A549 (cell line): ENCODE results near the gene DRD2. TPM values are rescaled to one million over a fixed set of nuclear protein-coding genes. Genes with fewer than 3 reads are reported as not detected.

ENCODE experiments used
- ATAC-seq, 2 experiments: fragments of 200-7000 bp in 1 of 2; fragments of >200 bp in 1 of 2; cut with Nextera tagmentation in 1 of 2; cut with Tn5 transposase in 1 of 2; 3 replicates each; pipeline versions ENCODE4 v1.8.0 to v1.9.1; 2018 to 2020; ENCODE audit warnings: mild to moderate bottlenecking in 1 of 2, moderate library complexity in 1 of 2
- CTCF ChIA-PET: fragments of 300-600 bp; sonication (Branson Sonifier 250); formaldehyde crosslinking; extraction: SDS; loops from one replicate; lab custom pipeline; 2021; ENCODE audit warnings: antibody characterized with exemption, inconsistent platforms; lab: Yijun Ruan, JAX
- POLR2A ChIA-PET: fragments of 350-600 bp; formaldehyde crosslinking; extraction: SDS; loops from one replicate; lab custom pipeline; 2021; ENCODE audit warnings: antibody characterized with exemption, inconsistent platforms; lab: Yijun Ruan, JAX
- DNase-seq, 2 experiments: peaks; one replicate each; pipeline versions ENCODE4 v3.0.0 to v3.0.0-alpha.2; 2011 to 2016; ENCODE audit warnings: low read depth in 1 of 2, low spot score in 1 of 2
- FAIRE-seq: peaks from 2 replicates; lab custom pipeline; 2011; peaks lifted over from hg19 to GRCh38; lab: Jason Lieb, UNC
- H3K27ac ChIP-seq, 2 experiments: fragments of >200 bp; sonication (Bioruptor Twin); formaldehyde crosslinking; 3 replicates each; pipeline ENCODE4 v1.5.1; 2016 to 2017
- H3K4me1 ChIP-seq: fragments of >200 bp; sonication (Bioruptor Twin); formaldehyde crosslinking; 3 replicates; pipeline ENCODE4 v1.6.1; 2016
- H3K4me2 ChIP-seq: fragments of >200 bp; sonication (Bioruptor Twin); formaldehyde crosslinking; 3 replicates; pipeline ENCODE4 v1.6.1; 2016
- H3K4me3 ChIP-seq: fragments of >200 bp; sonication (Bioruptor Twin); formaldehyde crosslinking; 3 replicates; pipeline ENCODE4 v1.5.1; 2016
- H3K9me3 ChIP-seq: fragments of >200 bp; sonication (Bioruptor Twin); formaldehyde crosslinking; 3 replicates; pipeline ENCODE4 v1.6.1; 2016
- CBX8 ChIP-seq: fragments of 200-600 bp; sonication (generic); IDR thresholded peaks from 2 replicates; pipeline ENCODE4 v1.6.1; 2016
- CEBPB ChIP-seq, 2 experiments: fragments of >200 bp in 1 of 2; sonication (Bioruptor Twin) in 1 of 2; formaldehyde crosslinking in 1 of 2; IDR thresholded peaks; 2 replicates each; pipeline ENCODE4 v1.6.1; 2012 to 2016
- CHD4 ChIP-seq: fragments of 200-600 bp; sonication (generic); IDR thresholded peaks from 2 replicates; pipeline ENCODE4 v1.6.1; 2016; ENCODE audit warnings: antibody characterized with exemption, mild to moderate bottlenecking, borderline replicate concordance
- EHF ChIP-seq: fragments of 250-450 bp; sonication (Bioruptor Pico); IDR thresholded peaks from 2 replicates; pipeline ENCODE4 v1.5.0; 2020; ENCODE audit warnings: mild to moderate bottlenecking
- FOSL2 ChIP-seq, 2 experiments: fragments of 450-650 bp in 1 of 2; fragments of >200 bp in 1 of 2; sonication (Bioruptor Twin) in 1 of 2; formaldehyde crosslinking; IDR thresholded peaks; 2 replicates each; pipeline versions ENCODE4 v1.5.0 to v1.6.1; 2016 to 2020; ENCODE audit warnings: mild to moderate bottlenecking in 1 of 2, moderate library complexity in 1 of 2
- FOXS1 ChIP-seq: fragments of 250-450 bp; sonication (Bioruptor Pico); IDR thresholded peaks from 2 replicates; pipeline ENCODE4 v1.5.0; 2020; ENCODE audit warnings: mild to moderate bottlenecking, moderate library complexity
- GATA3 ChIP-seq: IDR thresholded peaks from 2 replicates; pipeline ENCODE4 v1.6.1; 2012; ENCODE audit warnings: borderline replicate concordance
- HDAC2 ChIP-seq: fragments of 200-600 bp; sonication (generic); IDR thresholded peaks from 2 replicates; pipeline ENCODE4 v1.6.1; 2016
- HEYL ChIP-seq: fragments of 250-450 bp; sonication (Bioruptor Pico); IDR thresholded peaks from 2 replicates; pipeline ENCODE4 v1.8.0; 2021; ENCODE audit warnings: mild to moderate bottlenecking, moderate library complexity
- HMGXB4 ChIP-seq: fragments of 250-450 bp; sonication (Bioruptor Pico); IDR thresholded peaks from 2 replicates; pipeline ENCODE4 v1.5.0; 2021; ENCODE audit warnings: mild to moderate bottlenecking, moderate library complexity, borderline replicate concordance
- HOXB5 ChIP-seq: fragments of 250-450 bp; sonication (Bioruptor Pico); IDR thresholded peaks from 2 replicates; pipeline ENCODE4 v1.5.0; 2020; ENCODE audit warnings: mild to moderate bottlenecking, moderate library complexity
- JUNB ChIP-seq: fragments of >200 bp; sonication (Bioruptor Twin); formaldehyde crosslinking; IDR thresholded peaks from 2 replicates; pipeline ENCODE4 v1.6.1; 2016
- KDM5A ChIP-seq: fragments of 200-600 bp; sonication (generic); IDR thresholded peaks from 2 replicates; pipeline ENCODE4 v1.6.1; 2016; ENCODE audit warnings: antibody characterized with exemption, mild to moderate bottlenecking
- MYC ChIP-seq: IDR thresholded peaks from 2 replicates; pipeline ENCODE4 v1.6.1; 2012; ENCODE audit warnings: mild to moderate bottlenecking, inconsistent platforms, low read length, improper control_type of control experiment, borderline replicate concordance
- NR3C1 ChIP-seq: fragments of >200 bp; sonication (Bioruptor Twin); formaldehyde crosslinking; IDR thresholded peaks from 3 replicates; pipeline ENCODE4 v1.6.1; 2017
- PBX3 ChIP-seq: IDR thresholded peaks from 2 replicates; pipeline ENCODE4 v1.6.1; 2012
- PHF8 ChIP-seq: fragments of 200-600 bp; sonication (generic); IDR thresholded peaks from 2 replicates; pipeline ENCODE4 v1.6.1; 2016; ENCODE audit warnings: low read depth, mild to moderate bottlenecking, antibody characterized with exemption, moderate library complexity, borderline replicate concordance
- POLR2AphosphoS2 ChIP-seq: conservative IDR thresholded peaks from 2 replicates; pipeline ENCODE4 v1.6.1; 2012; ENCODE audit warnings: low read length, improper control_type of control experiment, inconsistent platforms
- RAD21 ChIP-seq, 2 experiments: fragments of >200 bp in 1 of 2; sonication (Bioruptor Twin) in 1 of 2; formaldehyde crosslinking in 1 of 2; IDR thresholded peaks in 1 of 2; conservative IDR thresholded peaks in 1 of 2; 2 replicates in 1 of 2; 3 replicates in 1 of 2; pipeline ENCODE4 v1.6.1; 2012 to 2018; ENCODE audit warnings: inconsistent platforms in 1 of 2
- RCOR1 ChIP-seq: fragments of 150-350 bp; IDR thresholded peaks from 2 replicates; pipeline ENCODE4 v1.6.1; 2014; ENCODE audit warnings: antibody characterized with exemption, low read length, low read depth
- REST ChIP-seq: fragments of 200-600 bp; sonication (generic); IDR thresholded peaks from 2 replicates; pipeline ENCODE4 v1.6.1; 2016; ENCODE audit warnings: antibody characterized with exemption, mild to moderate bottlenecking, moderate library complexity
- RNF2 ChIP-seq: fragments of 200-600 bp; sonication (generic); IDR thresholded peaks from 2 replicates; pipeline ENCODE4 v1.6.1; 2016; ENCODE audit warnings: low read depth, mild to moderate bottlenecking, antibody characterized with exemption, moderate library complexity, borderline replicate concordance
- SMC3 ChIP-seq: fragments of >200 bp; sonication (Bioruptor Twin); formaldehyde crosslinking; IDR thresholded peaks from 3 replicates; pipeline ENCODE4 v1.6.1; 2018; ENCODE audit warnings: inconsistent platforms
- TFCP2L1 ChIP-seq: fragments of 250-450 bp; sonication (Bioruptor Pico); IDR thresholded peaks from 2 replicates; pipeline ENCODE4 v1.5.0; 2021; ENCODE audit warnings: mild to moderate bottlenecking
- ZC3H11A ChIP-seq: fragments of 450-650 bp; IDR thresholded peaks from 2 replicates; pipeline ENCODE4 v1.6.1; 2014; ENCODE audit warnings: antibody characterized with exemption, mild to moderate bottlenecking
- ZFP36 ChIP-seq: fragments of 450-650 bp; IDR thresholded peaks from 2 replicates; pipeline ENCODE4 v1.6.1; 2014; ENCODE audit warnings: borderline replicate concordance; ENCODE audit not compliant: partially characterized antibody
- ZNF302 ChIP-seq: fragments of 250-450 bp; sonication (Bioruptor Pico); IDR thresholded peaks from 2 replicates; pipeline ENCODE4 v1.9.0; 2021; ENCODE audit warnings: inconsistent platforms, mild to moderate bottlenecking, moderate library complexity
- ZSCAN20 ChIP-seq: fragments of 250-450 bp; sonication (Bioruptor Pico); IDR thresholded peaks from 2 replicates; pipeline ENCODE4 v1.8.0; 2022; ENCODE audit warnings: mild to moderate bottlenecking, moderate library complexity
- WGBS: methylation state at CpG from one replicate; pipeline ENCODE4 v1.1.6; 2017; ENCODE audit errors: missing lambda C conversion rate; 5-methylcytosine and 5-hydroxymethylcytosine counted together
- polyA plus RNA-seq, 4 experiments: library from polyadenylated mRNA; depleted of rRNA in 3 of 4; stranded (reverse); fragments of >200 nt; fragmentation: RNase III in 1 of 4; extraction: RNeasy Plus Mini Kit Qiagen cat#74134 plus additional on column Dnase treatment in 1 of 4; gene quantifications; 2 replicates in 3 of 4; 3 replicates in 1 of 4; pipeline ENCODE4 v1.2.3, GENCODE V29; 2011 to 2017
- TF ChIP-seq, protein P1 (sequence below): fragments of 250-450 bp; sonication (Bioruptor Pico); IDR thresholded peaks from 2 replicates; pipeline ENCODE4 v1.5.0; 2020; ENCODE audit warnings: low read depth, mild to moderate bottlenecking, moderate library complexity
- TF ChIP-seq, protein P2 (sequence below): fragments of 150-350 bp; IDR thresholded peaks from 2 replicates; pipeline ENCODE4 v1.6.1; 2014; ENCODE audit warnings: low read depth, mild to moderate bottlenecking, low read length

The DRD2 gene
- polyA plus RNA-seq, 2 of the 4 experiments (the other 2 are of a cell fraction) = not detected

DNA sequence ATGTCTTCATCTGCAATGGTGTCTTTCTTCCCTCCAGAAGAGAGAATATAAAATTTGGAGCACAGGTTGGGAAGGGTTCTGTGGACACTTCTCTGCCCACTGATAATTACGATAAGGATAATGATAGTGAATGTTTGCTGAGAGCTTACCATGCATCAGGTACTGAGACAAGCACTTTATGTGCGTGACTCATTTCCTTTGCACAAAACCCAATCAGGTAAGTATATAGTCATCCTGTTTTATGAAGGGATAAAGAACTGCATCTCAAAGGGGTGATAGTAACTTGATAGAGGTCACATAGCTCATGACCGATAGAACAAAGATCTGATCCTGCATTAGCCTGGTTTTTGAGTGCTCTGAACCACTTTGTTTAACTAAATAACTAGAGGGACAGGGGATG, 9.4 kb downstream of the DRD2 start (continued):
- TF ChIP-seq EHF (CRISPR knock-in tag) (no peak), RAD21 (conservative IDR thresholded peaks at IDR 0.05 in 1 of 2, IDR thresholded peaks at IDR 0.05 in 1 of 2) (no peak)

DNA sequence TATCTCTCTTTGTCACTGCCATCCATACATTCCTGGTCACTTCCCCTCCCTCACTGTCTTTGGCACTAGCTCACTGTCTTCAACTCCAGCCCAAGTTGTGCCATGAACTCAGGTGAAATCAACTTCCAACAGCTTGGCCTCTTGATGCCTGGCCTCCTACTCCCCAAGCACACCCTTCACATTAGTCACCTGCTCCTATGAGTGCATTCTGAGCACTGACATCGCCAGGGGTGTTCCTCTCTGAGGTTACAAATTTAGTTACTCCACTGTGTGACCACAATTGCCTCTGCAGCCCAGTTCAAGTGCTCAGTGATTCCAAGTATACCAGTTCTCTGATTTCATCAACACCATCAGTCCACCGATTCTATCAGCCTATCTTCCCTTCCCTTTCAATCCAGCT, 10.8 kb downstream of the DRD2 start:
- CTCF ChIA-PET = no interaction called here
- H3K4me3 ChIP-seq = no peak overlapping the region
- POLR2A ChIA-PET = no interaction called here
- H3K4me2 ChIP-seq = no peak overlapping the region
- no peak for DNase-seq
- TF ChIP-seq RNF2 (no peak), POLR2AphosphoS2 (no peak), FOSL2 (IDR thresholded peaks at IDR 0.05) (no peak), FOSL2 (CRISPR knock-in tag; IDR thresholded peaks at IDR 0.05) (no peak), ZC3H11A (no peak), JUNB (no peak), ZSCAN20 (CRISPR knock-in tag) (no peak), PHF8 (no peak), HEYL (CRISPR knock-in tag) (no peak), NR3C1 (no peak), CHD4 (no peak), REST (no peak), ZFP36 (no peak), KDM5A (no peak), CBX8 (no peak), HMGXB4 (CRISPR knock-in tag) (no peak), CEBPB (IDR thresholded peaks at IDR 0.05) (no peak)
- TF ChIP-seq, protein P1, sequence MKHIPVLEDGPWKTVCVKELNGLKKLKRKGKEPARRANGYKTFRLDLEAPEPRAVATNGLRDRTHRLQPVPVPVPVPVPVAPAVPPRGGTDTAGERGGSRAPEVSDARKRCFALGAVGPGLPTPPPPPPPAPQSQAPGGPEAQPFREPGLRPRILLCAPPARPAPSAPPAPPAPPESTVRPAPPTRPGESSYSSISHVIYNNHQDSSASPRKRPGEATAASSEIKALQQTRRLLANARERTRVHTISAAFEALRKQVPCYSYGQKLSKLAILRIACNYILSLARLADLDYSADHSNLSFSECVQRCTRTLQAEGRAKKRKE (CRISPR knock-in tag) = no peak
- no peak for ATAC-seq
- no peaks in the 10 kb centered on the region for H3K9me3 ChIP-seq
- H3K4me1 ChIP-seq = no peaks in the 10 kb centered on the region
- FAIRE-seq = no peak
- WGBS = 0% methylated on average over 2 of the region's 2 CpGs
- no peak overlapping the region for H3K27ac ChIP-seq

GRCh38 chr11:113462830-113463229, 12.4 kb downstream of the DRD2 start:
- ChIA-PET POLR2A (no interaction called here), CTCF (no interaction called here)
- 48% methylated on average over 5 of the region's 5 CpGs for WGBS
- Histone ChIP-seq H3K27ac (no peak overlapping the region), H3K4me2 (no peak overlapping the region), H3K4me3 (no peak overlapping the region), H3K9me3 (no peaks in the 10 kb centered on the region), H3K4me1 (no peaks in the 10 kb centered on the region)
- DNase-seq (no peak), FAIRE-seq (no peak), ATAC-seq (no peak)
- TF ChIP-seq MYC (no peak), GATA3 (no peak), RAD21 (conservative IDR thresholded peaks at IDR 0.05 in 1 of 2, IDR thresholded peaks at IDR 0.05 in 1 of 2) (no peak), HOXB5 (no peak), PBX3 (no peak), HDAC2 (no peak), ZC3H11A (no peak), CEBPB (IDR thresholded peaks at IDR 0.05) (no peak), CBX8 (no peak), KDM5A (no peak), TFCP2L1 (CRISPR knock-in tag) (no peak), FOXS1 (CRISPR knock-in tag) (no peak), RCOR1 (no peak), CHD4 (no peak), SMC3 (no peak), ZNF302 (CRISPR knock-in tag) (no peak)
- TF ChIP-seq, protein P2, sequence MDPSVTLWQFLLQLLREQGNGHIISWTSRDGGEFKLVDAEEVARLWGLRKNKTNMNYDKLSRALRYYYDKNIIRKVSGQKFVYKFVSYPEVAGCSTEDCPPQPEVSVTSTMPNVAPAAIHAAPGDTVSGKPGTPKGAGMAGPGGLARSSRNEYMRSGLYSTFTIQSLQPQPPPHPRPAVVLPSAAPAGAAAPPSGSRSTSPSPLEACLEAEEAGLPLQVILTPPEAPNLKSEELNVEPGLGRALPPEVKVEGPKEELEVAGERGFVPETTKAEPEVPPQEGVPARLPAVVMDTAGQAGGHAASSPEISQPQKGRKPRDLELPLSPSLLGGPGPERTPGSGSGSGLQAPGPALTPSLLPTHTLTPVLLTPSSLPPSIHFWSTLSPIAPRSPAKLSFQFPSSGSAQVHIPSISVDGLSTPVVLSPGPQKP = no peak
